Skin of body (tissue), 2 donors: ENCODE results near the gene BTBD9. TPM values are rescaled to one million over a fixed set of nuclear protein-coding genes. Genes with fewer than 3 reads are reported as not detected.

Source experiments
- DNase-seq: peaks from one replicate; lab custom pipeline; 2025; lab: John Stamatoyannopoulos, UW
- total RNA-seq: library from RNA; depleted of rRNA; stranded (reverse); fragments of >200 nt; gene quantifications from one replicate; pipeline ENCODE4 v1.2.3, GENCODE V29; 2014

Gene BTBD9
- total RNA-seq, 1 donor from 2014 or later: 15.0 TPM

DNA sequence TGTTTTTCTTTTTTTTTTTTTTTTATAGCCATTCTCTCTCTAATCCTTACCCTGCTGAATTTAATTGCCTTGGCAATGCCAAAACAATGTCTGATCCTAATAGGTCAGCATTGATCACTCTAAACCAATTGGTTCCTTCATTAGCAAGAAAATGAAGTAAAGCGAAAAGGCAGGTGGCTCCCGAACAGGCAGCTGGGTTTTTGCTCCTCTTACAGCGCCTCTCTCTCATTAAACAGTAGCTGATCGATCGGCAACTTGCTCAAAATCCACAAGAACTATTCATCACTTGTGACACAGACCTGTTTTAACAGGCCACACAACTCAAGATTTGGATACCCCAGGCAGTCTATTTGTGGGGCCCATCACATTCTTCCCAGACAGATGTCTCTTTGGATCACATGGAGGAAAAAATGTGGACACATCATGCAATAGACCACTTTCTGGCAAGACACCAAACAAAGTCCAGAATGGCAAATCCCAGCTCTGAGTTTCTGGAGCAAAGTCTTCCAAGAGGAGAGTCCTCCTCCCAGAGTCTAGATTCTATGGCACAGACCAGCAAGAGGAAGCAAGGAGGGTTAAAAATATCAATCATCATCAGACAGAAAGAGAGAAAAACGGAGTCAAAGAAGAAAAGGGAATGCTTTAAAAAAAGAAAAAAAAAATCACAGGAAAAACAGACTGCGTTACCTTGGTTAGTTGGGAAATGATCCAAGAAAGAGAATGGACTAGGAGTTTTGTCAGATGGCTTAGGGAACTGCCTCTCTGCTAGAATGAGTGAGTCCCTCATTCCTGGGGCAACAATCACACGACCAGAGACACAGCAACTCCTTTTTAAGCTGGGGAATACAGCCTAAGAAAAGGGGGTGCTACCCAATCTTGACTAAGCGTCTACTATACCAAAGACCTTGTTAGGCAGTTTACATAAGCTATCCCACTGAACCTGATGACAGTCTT lies 247.8 kb downstream of the BTBD9 start:
- DNase-seq: no peak

DNA sequence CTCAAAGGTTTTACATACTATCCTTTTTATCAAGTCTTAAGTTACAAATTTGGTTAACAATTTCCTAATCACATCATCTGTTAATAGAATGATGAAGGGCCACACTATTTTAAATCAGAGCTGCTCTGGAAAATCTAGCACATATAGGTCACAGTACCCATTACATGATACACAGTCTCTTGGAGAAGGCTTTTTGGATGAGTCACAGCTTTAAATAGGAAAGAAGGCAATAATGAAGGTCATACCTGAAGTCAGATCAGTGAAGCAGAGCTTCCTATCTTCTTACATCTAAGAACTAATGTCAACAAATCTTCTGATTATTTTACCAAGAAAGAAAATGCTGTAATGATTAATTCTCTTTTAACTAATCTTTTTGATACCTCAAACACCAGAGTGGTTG lies 248.5 kb downstream of the BTBD9 start:
- no peak for DNase-seq

DNA sequence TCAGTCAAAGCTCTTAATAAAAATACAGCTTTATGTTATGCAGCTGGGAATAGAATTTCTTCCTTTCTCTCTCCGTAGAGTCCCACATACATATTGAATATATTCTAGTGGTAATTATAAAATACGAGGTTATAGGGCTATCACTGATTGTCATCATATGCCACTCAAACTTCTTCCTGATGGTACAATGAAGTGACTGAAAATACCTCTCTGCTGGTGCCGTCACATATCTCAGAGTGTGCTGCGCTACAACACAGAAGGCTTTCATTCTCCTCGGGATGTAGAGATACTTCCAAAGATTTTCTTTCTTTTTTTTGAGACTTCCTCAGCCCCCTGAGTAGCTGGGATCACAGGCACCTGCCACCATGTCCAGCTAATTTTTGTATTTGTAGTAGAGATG lies 249.9 kb downstream of the BTBD9 start:
- no peak for DNase-seq

DNA sequence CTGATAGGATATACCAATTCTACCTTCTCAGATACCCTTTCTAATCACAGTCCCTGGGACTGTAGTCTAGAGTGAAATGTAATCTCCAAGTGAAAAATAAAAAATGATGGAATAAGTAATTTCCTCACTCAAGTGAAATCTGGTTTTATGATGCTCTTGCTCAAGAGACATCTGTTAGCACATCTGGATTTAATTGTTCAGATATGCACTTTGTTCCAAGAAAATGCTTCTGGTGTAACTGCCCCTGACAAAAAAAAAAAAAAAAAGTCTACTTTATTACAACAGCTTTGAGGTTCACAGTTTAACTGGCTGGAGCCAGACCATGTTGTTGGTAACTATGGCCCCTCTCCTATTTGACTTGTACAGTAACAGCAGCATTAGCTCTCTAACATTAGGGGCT lies 251.8 kb downstream of the BTBD9 start:
- peak; percentile 93 for DNase-seq

DNA sequence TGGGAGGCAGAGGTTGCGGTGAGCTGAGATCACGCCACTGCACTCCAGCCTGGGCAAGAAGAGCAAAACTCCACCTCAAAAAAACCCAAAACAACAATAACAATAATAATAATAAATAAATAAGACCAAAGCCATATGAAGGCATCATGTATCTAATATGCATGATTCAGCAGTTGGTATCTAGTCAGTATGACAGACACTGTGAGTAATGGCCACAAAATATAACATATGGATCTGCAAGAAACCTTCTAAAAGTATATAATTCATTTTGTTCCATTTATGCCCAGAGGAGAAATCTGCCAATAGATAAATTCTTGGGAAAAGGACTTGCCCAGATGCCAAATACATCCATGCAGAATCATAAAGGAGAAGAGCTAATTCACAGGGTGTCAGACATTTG lies 252.3 kb downstream of the BTBD9 start:
- DNase-seq: peak; percentile 54

DNA sequence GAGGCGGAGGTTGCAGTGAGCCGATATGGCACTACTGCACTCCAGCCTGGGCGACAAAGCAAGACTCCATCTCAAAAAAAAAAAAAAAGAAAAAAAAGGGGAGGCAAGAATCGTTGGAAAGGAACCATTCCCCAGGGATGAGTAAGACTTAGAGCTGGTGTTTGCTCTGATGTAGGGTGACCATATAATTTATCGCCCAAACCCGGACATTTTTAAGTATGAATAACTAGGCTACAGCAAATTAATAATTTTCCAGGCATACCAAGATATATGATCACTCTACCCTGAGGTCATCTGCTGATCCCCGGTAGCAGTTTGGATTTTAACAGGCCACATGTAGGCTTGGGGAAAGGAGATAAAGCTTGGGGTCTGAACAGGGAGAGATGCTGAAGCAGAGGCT lies 260.9 kb downstream of the BTBD9 start:
- DNase-seq: no peak

DNA sequence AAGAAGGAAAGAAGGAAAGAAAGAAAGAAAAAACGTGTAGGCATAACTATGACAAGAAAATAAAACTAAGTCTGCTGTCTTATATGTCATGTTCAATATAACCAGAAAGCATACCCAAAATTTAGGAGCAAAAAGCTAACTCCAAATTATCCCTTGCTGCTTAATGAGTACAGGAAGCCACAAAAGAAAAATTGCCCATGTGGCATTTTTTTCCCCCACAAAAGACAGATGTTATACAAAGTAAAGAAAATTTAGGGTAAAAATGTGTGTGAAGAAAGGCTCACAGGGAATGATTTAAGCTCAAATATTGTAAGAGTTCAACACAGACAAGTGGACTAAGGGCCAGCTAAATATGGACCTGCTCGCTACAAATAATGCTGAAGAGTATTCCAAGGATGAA lies 263.8 kb downstream of the BTBD9 start:
- DNase-seq: no peak

DNA sequence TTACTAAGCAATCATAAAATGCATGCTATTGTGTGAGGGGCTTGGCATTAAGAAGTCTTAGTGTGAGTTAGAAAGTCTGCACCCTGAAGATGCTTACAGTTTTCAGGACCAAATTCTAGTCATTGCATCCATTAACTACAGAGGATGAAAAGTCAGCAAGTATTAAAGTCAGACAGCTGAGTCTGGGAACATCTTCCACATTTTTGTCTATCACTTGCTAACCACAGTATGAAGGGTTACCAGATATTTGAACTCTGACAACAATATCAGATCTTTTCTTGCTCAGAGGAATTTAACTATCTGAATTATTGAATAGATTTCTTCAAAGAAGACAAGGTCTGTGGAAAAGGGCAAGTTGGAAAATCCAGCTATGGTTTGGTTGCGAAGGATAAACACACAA lies 264.4 kb downstream of the BTBD9 start:
- DNase-seq: no peak

DNA sequence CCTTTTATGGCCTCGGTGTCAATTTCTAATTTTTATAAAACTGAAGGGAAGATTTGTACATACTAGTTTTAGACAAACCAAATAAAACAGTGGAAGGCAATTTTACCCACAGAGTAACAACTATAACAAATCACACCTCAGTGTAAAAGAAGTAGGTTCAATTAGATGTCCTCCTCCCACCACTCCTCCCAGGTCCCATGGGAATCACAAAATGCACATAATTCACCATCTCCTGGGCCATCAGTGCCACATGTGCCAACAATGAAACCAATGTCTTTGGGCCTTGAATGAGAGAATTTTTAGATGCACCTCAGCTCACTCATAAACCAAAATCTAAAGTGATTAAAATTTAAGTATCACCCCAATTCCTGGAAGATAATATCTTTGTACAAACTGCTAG lies 267.8 kb downstream of the BTBD9 start:
- DNase-seq: no peak

DNA sequence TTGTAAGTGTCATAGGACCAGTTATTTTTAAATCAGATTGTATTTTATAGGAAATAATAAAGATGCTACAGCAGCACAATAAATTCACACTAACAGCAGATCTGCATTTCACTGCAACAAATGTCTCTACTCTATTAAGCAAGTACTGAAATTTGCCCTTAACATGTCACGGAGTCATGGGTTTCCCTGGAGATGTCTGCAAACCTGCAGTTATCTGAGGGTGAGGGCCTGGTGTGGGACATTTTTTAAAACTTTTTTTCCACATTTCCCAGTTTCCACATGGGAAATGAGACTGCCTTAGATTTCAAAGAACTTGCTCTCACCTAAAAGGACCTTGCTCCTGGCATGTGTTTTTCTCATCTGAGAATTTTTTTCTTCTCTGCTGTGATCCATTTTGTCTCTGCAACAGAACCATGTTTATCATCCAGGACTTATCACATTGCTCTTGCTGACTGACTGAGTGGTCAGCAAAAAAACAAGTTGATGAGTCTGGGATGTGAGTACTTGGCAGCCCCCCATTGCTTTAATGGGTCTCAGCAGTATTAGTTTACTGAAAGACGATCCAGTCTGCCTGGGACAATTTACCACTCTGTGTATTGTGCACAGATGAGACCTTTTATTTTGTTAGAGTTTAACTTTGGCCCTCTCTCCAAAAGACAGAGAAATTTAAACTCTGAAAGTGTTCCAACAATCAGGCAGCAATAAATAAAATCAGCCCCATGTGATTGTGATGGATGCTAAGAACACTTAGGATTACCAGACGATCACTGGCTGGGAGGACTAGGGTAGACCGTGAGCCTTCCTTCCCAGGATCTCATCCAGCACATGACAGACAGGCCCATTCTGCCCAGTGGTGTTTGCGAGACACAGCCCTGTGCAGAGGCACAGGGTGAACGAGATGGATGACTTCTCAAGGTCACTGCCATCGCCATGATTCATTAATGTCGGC lies 268.8 kb downstream of the BTBD9 start:
- DNase-seq: peak; percentile 77

DNA sequence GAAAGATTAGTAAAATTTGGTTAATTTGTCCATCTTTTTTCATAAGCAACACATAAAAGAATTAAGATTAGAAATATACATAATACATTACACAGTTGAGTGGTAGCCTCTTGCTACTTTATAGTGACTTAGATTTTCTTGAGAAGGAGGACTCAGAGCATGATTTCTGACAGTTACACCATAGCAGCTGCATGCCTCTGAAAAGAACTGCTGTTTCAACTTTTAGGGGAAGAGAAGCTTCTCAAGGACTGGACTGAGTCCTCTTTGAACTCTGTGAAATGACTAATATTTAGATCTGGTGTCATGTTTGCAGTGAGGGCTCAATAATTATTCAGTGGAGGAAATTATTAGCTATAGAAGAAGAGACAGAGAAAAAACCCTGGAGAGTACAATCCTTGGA lies 272.5 kb downstream of the BTBD9 start:
- DNase-seq: no peak

DNA sequence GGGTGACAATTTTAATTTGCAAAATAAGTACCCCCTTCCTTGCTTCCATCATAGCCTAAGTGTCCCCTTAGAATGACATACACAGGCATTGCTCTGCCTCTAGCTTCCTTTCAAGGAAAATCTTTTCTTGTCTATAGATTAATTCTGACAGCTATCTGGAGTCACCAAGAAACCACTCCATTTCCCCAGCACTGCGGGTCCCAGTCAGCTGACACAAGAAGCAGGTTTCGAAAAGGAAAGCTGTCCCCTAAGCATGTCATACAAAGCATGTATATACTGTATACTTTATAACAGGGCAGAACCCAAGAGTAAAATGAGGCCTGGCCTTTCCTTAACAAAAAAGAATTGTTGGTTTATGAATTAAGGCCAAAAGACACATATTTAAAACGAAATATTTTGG lies 273.5 kb downstream of the BTBD9 start:
- DNase-seq: no peak

DNA sequence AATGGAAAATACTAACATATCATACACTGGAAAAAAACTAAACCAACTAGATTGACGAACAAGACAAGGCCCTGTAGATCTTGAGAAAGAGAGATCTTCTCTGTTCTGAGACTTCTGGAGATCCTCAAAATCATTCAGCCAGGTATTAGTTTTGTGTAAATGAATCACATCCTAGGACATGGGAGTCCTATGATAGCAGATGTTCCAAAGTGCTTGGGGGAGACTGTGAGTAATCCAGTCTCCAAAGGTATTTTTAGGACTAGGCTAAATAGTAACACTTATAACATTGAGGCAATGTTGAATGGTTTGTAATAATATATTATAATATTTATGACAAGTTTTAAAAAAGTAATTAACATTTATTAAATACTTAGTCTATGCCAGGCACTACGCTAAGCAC lies 275.0 kb downstream of the BTBD9 start:
- no peak for DNase-seq

DNA sequence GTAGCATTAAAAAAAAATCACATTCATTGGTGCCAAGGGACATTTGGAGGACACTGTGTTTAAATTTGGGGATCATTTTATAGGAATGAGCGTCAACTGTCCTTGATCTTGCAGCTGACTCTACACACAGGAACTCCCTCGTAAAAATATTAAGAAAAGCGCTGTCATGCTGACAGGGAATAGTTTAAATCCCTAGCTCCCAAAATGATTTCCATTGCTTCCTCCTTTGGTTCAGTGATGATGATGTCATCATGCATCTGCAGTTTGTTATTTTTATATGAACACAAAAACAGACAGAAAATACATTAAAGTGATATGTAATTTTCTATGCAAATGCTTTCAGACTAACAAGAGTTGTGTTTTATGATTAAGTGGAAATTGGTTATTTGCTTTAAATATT lies 275.6 kb downstream of the BTBD9 start:
- DNase-seq: peak; percentile 90

DNA sequence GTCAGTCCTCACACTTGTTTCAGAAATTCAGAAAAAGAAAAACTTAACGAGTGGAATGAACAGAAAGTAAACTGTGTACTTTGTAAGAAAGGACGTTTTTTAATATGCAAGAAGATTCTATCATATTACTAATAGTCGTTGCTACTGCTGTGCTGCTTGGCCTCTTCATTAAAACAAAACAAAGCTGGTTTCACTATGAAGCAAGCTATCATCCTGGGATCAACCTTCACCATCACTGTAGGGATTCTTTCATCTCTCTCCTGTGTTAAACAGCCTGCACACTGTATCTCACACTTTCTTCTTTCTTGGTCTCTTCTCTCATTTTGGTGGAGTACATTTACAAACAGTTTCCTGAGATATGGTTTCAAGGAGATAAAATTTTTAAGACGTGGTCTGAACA lies 284.2 kb downstream of the BTBD9 start:
- no peak for DNase-seq

DNA sequence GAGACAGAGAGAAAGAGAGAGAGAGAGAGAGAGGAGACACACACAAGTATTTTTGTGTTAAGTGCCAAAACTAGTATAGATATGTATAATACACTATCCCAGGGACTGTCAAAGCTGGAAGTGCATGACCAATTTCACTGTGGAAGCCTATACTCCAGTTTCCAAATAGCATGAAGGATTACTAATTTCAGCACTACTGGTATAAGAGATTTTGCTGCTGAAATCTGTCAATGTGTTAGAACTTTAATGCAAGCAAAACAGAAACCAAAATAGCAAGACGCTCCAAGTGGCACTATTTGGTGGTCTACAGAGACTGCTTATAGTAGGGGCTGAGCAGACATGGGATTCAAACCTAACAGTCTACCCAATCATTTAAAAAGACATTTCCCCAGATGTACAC lies 284.8 kb downstream of the BTBD9 start:
- no peak for DNase-seq

DNA sequence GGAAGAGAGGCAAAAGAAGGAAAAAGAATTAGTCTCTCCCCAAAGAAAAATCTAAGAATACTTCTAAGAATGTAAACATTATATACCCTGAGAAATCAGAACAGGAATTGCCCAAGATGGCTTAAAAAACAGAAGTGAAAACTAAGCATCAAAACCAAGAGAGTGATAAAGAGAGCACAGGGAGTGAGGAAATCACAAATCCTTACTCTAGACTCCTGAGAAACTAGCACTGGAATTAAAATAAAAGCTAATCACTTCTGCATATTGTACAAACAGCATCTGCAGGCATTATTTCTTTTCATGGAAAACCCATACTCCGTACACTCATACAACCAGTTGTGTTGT lies 285.7 kb downstream of the BTBD9 start:
- DNase-seq: no peak

DNA sequence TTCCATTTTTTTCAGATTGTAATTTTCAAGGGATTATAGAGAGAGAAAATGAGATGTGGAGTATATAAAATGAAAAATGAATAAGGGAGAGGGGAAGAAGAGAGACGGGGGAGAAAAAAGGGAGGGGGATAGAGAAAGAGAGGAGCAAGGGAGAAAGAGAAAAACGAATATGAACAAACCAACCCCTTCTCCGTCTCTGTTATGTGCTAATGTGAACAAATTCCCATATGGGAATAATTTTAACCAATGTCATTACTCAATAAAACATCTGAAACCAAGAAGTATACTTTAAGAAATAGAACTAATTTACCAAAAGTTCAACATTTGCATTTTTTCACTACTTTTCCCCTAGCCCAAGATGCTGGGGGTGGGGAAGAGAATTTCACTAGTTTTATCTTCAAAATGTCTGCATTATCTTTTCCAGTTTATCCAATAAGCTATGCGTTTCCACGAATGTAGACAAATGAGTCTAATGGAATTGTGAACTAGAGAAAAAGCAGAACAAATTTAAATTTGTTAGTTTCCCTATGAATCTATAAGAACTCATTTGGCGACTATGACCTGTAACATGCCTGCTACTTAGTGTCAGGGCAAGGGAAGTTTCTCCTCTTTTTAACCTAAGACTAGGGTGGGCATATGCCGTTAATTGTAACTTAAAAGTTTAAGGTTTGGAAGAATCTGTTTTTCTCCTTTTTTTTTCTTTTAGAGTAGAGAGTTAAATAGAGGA lies 286.3 kb downstream of the BTBD9 start:
- no peak for DNase-seq

DNA sequence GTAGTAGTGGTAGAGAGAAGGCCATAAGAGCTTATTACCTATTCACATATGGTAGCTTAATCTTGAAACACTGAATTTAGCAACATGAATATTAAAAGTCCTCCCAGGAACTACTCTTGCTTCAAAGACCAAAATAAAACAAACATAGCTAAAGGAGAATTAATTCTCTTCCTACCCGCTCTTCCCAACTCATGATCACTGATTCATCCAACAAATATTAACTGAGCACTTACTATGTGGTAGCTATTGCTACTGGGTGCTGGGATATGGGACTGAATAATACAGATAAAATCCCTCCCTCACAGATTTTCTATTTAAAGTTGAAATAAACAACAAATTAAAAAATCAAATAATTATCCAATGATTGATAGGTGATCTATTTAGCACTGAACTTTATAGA lies 287.1 kb downstream of the BTBD9 start:
- DNase-seq: no peak

DNA sequence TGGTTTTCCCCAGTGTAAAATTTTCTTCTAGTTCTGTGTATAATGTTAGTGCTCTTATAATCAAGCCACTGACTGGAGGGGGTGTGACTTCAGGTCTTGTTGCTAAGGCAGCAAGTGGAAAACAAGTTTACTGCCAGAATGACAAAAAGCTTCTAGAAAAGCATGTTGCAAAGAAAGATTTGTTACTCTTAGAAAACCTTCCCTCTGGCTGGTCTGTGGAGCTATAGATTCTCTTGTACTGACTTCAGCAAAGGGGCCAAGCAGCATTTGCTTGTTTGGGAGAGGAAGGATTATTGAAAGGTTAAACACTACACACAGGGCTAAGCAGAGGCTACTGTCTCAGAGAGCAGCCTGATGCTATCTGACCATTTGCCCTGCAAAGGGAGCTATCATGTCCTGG lies 288.8 kb downstream of the BTBD9 start:
- peak; percentile 23 for DNase-seq

DNA sequence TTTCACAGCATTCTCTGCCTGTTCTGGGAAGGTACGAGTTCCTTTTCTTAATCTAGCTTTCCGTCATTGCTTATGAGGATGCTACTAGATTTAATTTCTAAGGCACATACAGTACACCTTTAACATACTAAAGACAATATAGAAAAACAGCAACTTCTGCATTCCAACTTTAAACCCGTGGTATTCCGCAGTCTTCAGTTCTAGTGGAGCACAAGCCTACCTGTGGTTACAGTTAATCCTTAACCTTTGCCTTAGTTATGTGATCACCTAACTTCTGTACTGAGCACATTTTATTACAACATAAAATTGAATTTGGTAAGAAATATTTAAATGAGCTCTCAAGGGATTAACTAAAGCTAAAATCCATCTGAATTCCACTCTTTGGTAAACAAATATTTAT lies 289.5 kb downstream of the BTBD9 start:
- no peak for DNase-seq

DNA sequence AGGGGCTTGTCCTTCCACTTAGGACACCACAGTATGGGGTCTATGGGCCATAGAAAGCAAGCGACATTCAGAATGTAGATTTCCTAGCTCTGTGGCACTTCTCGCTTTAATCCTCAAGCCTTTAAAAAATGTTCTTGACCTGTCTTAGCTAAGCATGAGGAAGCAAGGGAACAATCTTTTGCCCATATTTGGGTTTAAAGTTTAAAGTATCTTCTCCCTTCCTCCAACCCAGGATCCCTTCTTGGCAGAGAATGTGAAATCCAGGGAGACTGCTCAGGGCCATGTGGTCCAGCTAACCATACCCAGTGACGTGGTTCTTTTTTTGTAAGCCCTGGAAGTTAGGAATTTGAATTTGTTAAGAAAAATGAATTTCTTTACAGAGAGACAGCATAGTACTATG lies 289.9 kb downstream of the BTBD9 start:
- no peak for DNase-seq
